Stimulated activated CD4-positive, alpha-beta T cell treated with anti-CD3 and anti-CD28 coated beads, Interleukin-15, amount 100 ng/mL, for 24 hours (primary cell): ENCODE results near the gene FZD10.

Experiments used
- DNase-seq: peaks from one replicate; pipeline ENCODE4 v3.0.0-alpha.2; 2020

FZD10 gene

GRCh38 chr12:130214686-130215395 is 52.6 kb downstream of the FZD10 start:
- no peak for DNase-seq
